GM18868 (cell line): Measurements from ENCODE around the gene PACSIN1.

ENCODE experiments used
- ATAC-seq: cut with Tn5 transposase; IDR thresholded peaks from one replicate; pipeline ENCODE4 v1.9.1; 2021; ENCODE audit warnings: mild to moderate bottlenecking, moderate library complexity; ENCODE audit not compliant: unreplicated experiment

Gene PACSIN1

DNA sequence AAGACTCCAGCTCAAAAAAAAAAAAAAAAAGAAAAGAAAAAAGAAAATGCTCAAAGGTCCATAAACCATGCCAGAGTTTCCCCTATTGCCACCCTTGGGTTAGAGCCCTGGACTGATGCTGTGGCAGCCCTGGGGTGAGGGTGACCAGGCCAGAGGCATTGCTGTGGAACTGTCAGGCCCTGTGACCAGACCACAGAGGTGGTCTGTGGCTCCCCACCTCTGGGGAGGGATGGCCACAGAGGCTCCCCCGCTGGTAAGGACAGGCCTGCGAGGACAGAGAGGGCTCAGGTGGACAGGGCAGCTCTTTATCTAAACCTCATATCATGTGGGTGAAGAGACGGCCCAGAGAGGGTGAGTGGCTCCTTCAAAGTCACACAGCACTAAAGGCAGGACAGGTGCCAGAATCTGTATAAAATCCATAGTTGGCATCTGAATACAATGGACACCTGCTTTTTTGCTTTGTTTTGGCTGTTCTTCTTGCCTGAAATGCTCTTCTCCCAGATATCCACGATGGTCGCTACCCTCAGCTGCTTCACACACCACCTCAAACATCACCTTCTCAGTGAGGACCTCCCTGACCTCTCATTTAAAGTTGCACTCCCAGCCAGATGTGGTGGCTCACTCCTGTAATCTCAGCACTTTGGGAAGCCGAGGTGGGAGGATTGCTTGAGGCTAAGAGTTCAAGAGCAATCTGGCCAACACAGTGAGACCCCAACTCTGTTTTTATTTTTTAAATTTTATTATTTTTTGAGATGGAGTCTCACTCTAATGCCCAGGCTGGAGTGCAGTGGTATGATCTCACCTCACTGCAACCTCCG is 112.8 kb downstream of the PACSIN1 start:
- no peak for ATAC-seq

DNA sequence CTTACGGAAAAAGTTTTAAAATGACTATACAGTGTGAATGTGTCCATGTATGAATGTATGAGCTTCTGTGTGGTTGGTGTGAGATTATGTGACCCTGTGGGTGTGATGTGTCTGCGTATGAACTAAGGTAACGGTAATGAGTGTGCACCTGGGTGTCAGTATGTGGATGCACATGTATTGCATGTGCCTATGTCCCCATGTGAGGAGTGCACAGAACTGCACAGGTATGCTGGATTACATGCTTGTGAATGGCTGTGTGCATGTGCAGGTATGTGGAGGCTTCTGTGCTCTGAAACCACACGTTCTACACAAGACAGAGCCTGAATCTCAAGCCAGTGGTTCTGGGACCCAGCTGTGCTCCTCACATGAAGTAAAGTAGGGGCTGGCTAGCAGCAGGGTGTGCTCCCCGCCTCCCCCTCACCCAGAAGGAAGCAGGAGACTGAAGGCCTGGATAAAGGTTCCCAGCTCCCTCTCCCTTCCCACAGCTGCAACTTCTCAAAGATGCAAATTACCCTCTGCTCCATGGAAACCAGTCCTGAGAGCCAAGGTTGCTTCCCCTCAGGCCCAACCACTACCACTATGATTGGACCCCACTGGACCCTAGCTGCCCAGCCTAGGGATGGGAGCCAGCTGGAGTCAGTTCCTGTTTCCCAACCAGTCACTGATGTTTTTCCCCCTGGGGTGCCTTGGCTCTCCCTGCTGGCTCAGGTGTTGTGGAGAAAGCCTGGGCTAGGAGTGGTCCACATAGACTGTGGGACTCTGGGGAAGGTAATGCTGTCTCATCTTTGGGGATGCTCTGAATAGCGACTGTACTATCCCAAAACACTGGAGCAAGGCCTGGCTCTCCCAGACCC is 115.1 kb downstream of the PACSIN1 start:
- no peak for ATAC-seq

DNA sequence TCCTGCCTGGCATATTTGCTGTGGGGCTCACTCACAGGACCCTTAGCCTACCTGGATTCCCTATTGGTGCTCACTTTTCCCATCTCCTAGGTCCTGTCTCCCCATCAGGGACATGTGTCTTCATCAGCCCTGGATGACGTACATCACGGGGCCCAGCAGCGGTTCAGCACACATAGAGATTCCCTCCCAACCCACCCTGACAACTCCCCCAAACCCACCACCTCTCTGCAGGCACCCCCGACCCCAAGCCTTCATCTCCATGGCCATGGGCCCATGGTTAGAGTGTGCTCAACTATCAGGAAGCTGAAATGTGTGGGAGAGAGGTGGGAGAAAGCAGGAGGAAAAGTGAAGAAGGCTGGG is 115.7 kb downstream of the PACSIN1 start:
- no peak for ATAC-seq

DNA sequence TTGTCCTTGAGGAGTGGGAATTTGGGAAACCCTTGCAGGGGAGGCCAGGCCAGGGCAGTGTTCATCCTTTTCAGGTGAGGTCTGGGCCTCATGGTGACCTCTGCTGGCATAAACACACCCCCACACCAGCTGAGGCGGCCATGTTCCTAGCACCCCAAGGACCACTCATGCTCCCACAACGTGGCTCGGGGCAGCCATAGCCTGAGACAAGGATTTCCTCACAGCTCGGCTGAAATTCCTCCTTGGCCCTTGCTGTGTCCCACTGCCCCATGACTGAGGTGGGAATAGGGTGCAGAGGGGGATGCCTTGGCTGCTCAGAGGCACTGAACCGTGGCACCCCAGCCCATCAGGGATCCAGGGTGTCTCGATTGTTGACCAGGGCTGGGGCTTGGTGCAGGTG is 117.6 kb downstream of the PACSIN1 start:
- no peak for ATAC-seq

DNA sequence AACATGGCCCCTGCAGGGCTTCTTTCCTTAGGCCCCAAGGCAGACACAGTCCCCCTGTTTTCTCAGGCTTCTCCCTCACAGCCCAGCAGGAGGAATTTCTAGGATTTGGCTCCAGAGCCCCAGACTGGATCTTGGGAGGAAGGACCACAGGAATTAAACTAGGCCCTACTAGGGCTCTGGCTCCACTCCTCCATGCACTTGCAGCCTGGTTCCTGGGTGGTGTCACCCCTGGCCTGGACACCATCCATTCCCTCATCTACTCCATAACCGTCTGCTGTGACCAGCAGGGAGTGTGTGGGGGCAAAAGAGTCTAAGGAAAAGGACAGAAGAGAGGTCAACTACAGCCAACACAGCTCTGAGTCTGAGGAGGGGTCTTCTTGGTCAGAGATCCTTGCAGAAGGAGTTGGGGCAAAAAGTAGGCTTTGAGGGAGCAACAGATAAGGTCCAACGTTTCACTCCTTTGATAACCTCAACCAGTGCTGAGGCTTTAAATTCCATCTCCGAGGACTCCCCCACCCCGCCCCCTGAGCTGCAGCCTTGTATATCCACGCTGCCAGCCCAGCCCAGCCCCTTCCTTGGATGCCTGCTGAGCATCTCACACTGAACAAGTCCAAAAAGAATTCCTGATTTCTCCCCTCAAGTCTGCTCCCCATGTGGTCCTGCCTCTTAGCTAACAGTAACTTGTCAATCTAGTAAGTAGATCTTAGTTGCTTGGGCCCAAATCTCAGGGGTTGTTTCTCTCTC is 118.2 kb downstream of the PACSIN1 start:
- ATAC-seq: no peak

DNA sequence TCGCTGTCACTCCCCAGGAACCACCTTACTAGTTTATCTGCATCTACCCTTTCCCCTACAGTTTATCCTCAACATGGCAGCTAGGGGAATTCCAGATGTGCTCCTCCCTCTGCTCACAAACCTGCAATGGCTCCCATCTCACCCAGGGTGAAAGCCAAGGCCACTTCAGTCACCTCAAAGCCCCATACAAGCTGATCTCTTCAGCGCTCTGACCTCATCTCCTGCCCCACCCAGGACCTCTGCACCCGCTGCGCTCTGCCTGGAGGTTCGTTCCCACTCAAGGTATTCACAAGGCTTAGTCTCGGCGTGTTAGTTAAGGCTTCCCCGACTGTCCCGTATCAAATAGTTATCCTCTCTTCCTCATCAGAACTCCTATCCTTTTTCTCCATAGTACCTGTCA is 118.8 kb downstream of the PACSIN1 start:
- no peak for ATAC-seq
